Natural killer cell (primary cell): Measurements from ENCODE around the gene ABCE1. TPM values are rescaled to one million over a fixed set of nuclear protein-coding genes. Genes with fewer than 3 reads are reported as not detected.

ENCODE experiments used
- ATAC-seq, 3 donors: fragments of 150-1000 bp in 2 of 3; fragments of 200-7000 bp in 1 of 3; cut with Tn5 transposase; 1 replicate in 1 of 3; 2 replicates in 2 of 3; pipeline ENCODE4 v1.10.0; 2021; ENCODE audit warnings: mild to moderate bottlenecking in 2 of 3, moderate library complexity in 2 of 3
- DNase-seq, 2 donors: peaks; one replicate each; pipeline versions ENCODE4 v3.0.0 to v3.0.0-alpha.2; 2013 to 2021; ENCODE audit warnings: mixed read lengths in 1 of 2
- H3K27ac ChIP-seq: one replicate; pipeline ENCODE4 v1.5.1; 2013; ENCODE audit warnings: mild to moderate bottlenecking, low read length
- H3K27me3 ChIP-seq: one replicate; pipeline ENCODE4 v1.6.1; 2013; ENCODE audit warnings: low read length; ENCODE audit not compliant: control insufficient read depth, insufficient read depth
- H3K36me3 ChIP-seq: one replicate; pipeline ENCODE4 v1.6.1; 2013; ENCODE audit warnings: low read length; ENCODE audit not compliant: control insufficient read depth, insufficient read depth
- H3K4me1 ChIP-seq: one replicate; pipeline ENCODE4 v1.6.1; 2013; ENCODE audit warnings: low read length; ENCODE audit not compliant: control insufficient read depth, insufficient read depth
- H3K4me3 ChIP-seq: one replicate; pipeline ENCODE4 v1.5.1; 2013; ENCODE audit warnings: low read length
- H3K9me3 ChIP-seq: one replicate; pipeline ENCODE4 v1.6.1; 2013; ENCODE audit warnings: low read length; ENCODE audit not compliant: control insufficient read depth, insufficient read depth
- H3K27ac Mint-ChIP-seq, 2 donors: one replicate each; pipeline ENCODE4 v1.8.0; 2022; ENCODE audit warnings: mild to moderate bottlenecking in 2 of 2, mixed read lengths in 2 of 2, moderate library complexity in 1 of 2
- H3K27me3 Mint-ChIP-seq, 2 donors: one replicate each; pipeline ENCODE4 v1.8.0; 2022; ENCODE audit warnings: low read depth in 2 of 2, mixed read lengths in 2 of 2
- H3K36me3 Mint-ChIP-seq: one replicate; pipeline ENCODE4 v1.8.0; 2022; ENCODE audit warnings: mixed read lengths
- H3K4me1 Mint-ChIP-seq, 2 donors: one replicate each; pipeline ENCODE4 v1.8.0; 2022; ENCODE audit warnings: mixed read lengths in 2 of 2
- H3K4me3 Mint-ChIP-seq: one replicate; pipeline ENCODE4 v1.8.0; 2022; ENCODE audit warnings: mild to moderate bottlenecking, moderate library complexity, mixed read lengths
- H3K9me3 Mint-ChIP-seq, 2 donors: one replicate each; pipeline ENCODE4 v1.8.0; 2022; ENCODE audit warnings: mixed read lengths in 2 of 2
- WGBS: methylation state at CpG from one replicate; pipeline ENCODE4 v1.1.7; 2013; ENCODE audit warnings: missing lambda C conversion rate; ENCODE audit not compliant: insufficient coverage; 5-methylcytosine and 5-hydroxymethylcytosine counted together
- intact Hi-C: fragments of 100-400 bp; cut with micrococcal nuclease; formaldehyde crosslinking; loops from one replicate; pipeline ENCODE4 v1.14.2; 2022
- total RNA-seq, 4 donors: library from RNA; stranded (reverse); fragments of 120-200 nt in 1 of 4; gene quantifications; one replicate each; pipeline versions ENCODE4 v1.2.3 to v1.2.4, GENCODE V29; 2013 to 2022
- TF ChIP-seq, protein P1 (sequence below): fragments of 200-600 bp; IDR thresholded peaks from one replicate; pipeline ENCODE4 v1.8.0; 2022; ENCODE audit warnings: antibody characterized with exemption

ABCE1 gene
- total RNA-seq, 3 donors from 2014 or later (not counting 1 experiment from before 2014, with no cell fraction given): 25.8 to 33.8 (median 31.7) TPM

- 99% methylated on average over 4 of the region's 5 CpGs for WGBS
- Histone ChIP-seq H3K4me3 (no peak overlapping the region), H3K36me3 (no peaks in the 10 kb centered on the region), H3K27me3 (no peaks in the 10 kb centered on the region), H3K27ac (no peak overlapping the region), H3K4me1 (peaks cover 3% of the 10 kb centered on the region), H3K9me3 (no peaks in the 10 kb centered on the region)
- ATAC-seq (peak in 2 of 3 donors; percentile 24 to 36), DNase-seq (no peak)
- H3K27ac Mint-ChIP-seq: peak overlapping the region in 1 of 2 donors; percentile 63
- H3K27me3 Mint-ChIP-seq: no peaks in the 10 kb centered on the region
- TF ChIP-seq, protein P1, sequence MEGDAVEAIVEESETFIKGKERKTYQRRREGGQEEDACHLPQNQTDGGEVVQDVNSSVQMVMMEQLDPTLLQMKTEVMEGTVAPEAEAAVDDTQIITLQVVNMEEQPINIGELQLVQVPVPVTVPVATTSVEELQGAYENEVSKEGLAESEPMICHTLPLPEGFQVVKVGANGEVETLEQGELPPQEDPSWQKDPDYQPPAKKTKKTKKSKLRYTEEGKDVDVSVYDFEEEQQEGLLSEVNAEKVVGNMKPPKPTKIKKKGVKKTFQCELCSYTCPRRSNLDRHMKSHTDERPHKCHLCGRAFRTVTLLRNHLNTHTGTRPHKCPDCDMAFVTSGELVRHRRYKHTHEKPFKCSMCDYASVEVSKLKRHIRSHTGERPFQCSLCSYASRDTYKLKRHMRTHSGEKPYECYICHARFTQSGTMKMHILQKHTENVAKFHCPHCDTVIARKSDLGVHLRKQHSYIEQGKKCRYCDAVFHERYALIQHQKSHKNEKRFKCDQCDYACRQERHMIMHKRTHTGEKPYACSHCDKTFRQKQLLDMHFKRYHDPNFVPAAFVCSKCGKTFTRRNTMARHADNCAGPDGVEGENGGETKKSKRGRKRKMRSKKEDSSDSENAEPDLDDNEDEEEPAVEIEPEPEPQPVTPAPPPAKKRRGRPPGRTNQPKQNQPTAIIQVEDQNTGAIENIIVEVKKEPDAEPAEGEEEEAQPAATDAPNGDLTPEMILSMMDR: no peak
- H3K4me3 Mint-ChIP-seq: no peak overlapping the region
- H3K9me3 Mint-ChIP-seq: no peaks in the 10 kb centered on the region
- intact Hi-C loops: no loop called here
- H3K36me3 Mint-ChIP-seq: no peaks in the 10 kb centered on the region
- H3K4me1 Mint-ChIP-seq: peaks cover 32 to 37% of the 10 kb centered on the region in 2 donors
These were observed 42.4 kb upstream of the ABCE1 start for GRCh38 chr4:145055533-145056257.

DNA sequence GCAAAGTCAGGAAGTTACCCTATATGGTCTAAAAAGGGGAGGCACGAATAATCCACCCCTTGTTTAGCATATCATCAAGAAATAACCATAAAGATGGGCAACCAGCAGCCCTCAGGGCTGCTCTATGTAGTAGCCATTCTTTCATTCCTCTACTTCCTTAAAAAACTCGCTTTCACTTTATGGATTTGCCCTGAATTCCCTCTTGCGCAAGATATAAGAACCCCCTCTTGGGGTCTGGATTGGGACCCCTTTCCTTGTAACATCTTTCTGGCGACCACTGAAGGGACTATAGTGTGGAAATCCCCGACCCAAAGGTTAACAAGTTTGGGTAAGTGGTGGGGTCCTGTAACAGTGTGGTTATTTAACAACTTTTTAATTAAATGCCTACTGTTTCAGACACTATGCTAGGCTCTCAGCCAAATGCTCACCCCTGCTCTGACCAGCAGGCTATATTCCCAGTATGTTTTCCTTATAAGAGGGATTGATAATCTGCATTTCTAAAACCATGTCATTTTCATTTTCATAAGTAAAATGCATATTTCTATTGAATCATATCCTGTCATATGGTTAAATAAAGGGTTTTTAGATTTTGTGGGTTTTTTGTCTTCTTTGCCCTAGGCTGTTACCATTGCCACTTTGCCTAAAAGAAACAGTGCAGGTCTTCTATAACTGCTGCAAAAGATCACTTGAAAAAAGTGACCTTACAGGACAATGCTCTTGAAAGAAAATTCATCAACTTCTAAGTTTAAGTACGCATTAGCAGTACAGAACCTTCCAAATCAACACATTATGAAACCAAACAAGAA is 41.6 kb upstream of the ABCE1 start:
- Mint-ChIP-seq H3K27ac (peak overlapping the region; percentile 63 to 73), H3K9me3 (no peaks in the 10 kb centered on the region), H3K36me3 (no peaks in the 10 kb centered on the region), H3K27me3 (no peaks in the 10 kb centered on the region), H3K4me3 (no peak overlapping the region), H3K4me1 (peaks cover 26 to 37% of the 10 kb centered on the region in 2 donors)
- Histone ChIP-seq H3K4me3 (no peak overlapping the region), H3K27ac (no peak overlapping the region), H3K9me3 (no peaks in the 10 kb centered on the region), H3K27me3 (no peaks in the 10 kb centered on the region), H3K4me1 (peaks cover 3% of the 10 kb centered on the region), H3K36me3 (no peaks in the 10 kb centered on the region)
- ATAC-seq (peak; percentile 39 to 66 (median 56)), DNase-seq (no peak)
- intact Hi-C loops: no loop called here
- 86% methylated on average over 6 of the region's 6 CpGs for WGBS
- TF ChIP-seq, protein P1: no peak

- Mint-ChIP-seq H3K27ac (peak overlapping the region in 1 of 2 donors; percentile 63), H3K36me3 (no peaks in the 10 kb centered on the region), H3K27me3 (no peaks in the 10 kb centered on the region), H3K9me3 (no peaks in the 10 kb centered on the region), H3K4me3 (no peak overlapping the region), H3K4me1 (peaks cover 26 to 37% of the 10 kb centered on the region in 2 donors)
- H3K27me3 ChIP-seq: no peaks in the 10 kb centered on the region
- TF ChIP-seq, protein P1: no peak
- no peak overlapping the region for H3K4me3 ChIP-seq
- no peaks in the 10 kb centered on the region for H3K9me3 ChIP-seq
- DNase-seq (no peak), ATAC-seq (no peak)
- H3K27ac ChIP-seq: no peak overlapping the region
- intact Hi-C loops: no loop called here
- peaks cover 3% of the 10 kb centered on the region for H3K4me1 ChIP-seq
- H3K36me3 ChIP-seq: no peaks in the 10 kb centered on the region
These were observed 39.9 kb upstream of the ABCE1 start for GRCh38 chr4:145058256-145058655.
